ENCODE results near the gene TMEM185B. TPM values are rescaled to one million over a fixed set of nuclear protein-coding genes. Genes with fewer than 3 reads are reported as not detected.

TMEM185B gene
- total RNA-seq, 2 experiments from 2014 or later, result 17.7 to 19.0 TPM

DNA sequence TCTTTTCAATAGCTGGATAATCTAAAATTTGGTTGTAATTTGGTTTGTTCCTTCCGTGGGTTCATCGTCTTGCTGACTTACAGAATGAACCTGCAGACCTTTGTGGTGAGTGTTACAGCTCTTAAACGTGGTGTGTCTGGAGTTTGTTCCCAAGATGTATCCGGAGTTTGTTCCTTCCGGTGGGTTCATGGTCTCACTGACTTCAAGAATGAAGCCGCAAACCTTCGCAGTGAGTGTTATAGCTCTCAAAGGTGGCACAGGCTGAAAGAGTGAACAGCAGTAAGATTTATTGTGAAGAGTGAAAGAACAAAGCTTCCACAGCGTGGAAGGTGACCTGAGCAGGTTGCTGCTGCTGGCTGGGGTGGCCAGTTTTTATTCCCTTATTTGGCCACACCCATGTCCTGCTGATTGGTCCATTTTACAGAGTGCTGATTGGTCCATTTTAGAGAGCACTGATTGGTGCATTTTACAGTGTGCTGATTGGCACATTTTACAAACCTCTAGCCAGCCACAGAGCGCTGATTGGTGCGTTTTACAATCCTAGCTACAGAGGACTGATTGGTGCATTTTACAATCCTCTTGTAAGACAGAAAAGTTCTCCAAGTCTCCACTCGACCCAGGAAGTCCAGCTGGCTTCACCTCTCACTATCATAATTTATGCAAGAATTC lies 46.0 kb upstream of the TMEM185B start:
- no peaks in the 10 kb centered on the region for H3K27me3 Mint-ChIP-seq
- Histone ChIP-seq H3K27ac (ENCODE audit: low read depth in 1 of 2, low read length in 2 of 2) (no peak overlapping the region), H3K27me3 (ENCODE audit: control insufficient read depth in 1 of 2, insufficient read depth in 2 of 2, low read length in 2 of 2) (no peaks in the 10 kb centered on the region), H3K4me1 (ENCODE audit: insufficient read depth, low read length) (no peaks in the 10 kb centered on the region), H3K9me3 (ENCODE audit: control insufficient read depth in 1 of 2, insufficient read depth in 1 of 2, low read length in 2 of 2) (no peaks in the 10 kb centered on the region), H3K4me3 (ENCODE audit: low read length) (no peak overlapping the region), H3K36me3 (ENCODE audit: insufficient read depth, low read length) (no peaks in the 10 kb centered on the region)
- ChIA-PET CTCF (no interaction called here), POLR2A (no interaction called here)
- ATAC-seq (ENCODE audit: poor library complexity) (no peak), DNase-seq (no peak)
- peaks cover 26% of the 10 kb centered on the region for H3K4me1 Mint-ChIP-seq (ENCODE audit: low read depth)
- intact Hi-C loops (cut with DNase I, micrococcal nuclease), result no loop called here
- no peaks in the 10 kb centered on the region for H3K36me3 Mint-ChIP-seq (ENCODE audit: low read depth)
- H3K27ac Mint-ChIP-seq, result no peak overlapping the region
- TF ChIP-seq, protein P1, sequence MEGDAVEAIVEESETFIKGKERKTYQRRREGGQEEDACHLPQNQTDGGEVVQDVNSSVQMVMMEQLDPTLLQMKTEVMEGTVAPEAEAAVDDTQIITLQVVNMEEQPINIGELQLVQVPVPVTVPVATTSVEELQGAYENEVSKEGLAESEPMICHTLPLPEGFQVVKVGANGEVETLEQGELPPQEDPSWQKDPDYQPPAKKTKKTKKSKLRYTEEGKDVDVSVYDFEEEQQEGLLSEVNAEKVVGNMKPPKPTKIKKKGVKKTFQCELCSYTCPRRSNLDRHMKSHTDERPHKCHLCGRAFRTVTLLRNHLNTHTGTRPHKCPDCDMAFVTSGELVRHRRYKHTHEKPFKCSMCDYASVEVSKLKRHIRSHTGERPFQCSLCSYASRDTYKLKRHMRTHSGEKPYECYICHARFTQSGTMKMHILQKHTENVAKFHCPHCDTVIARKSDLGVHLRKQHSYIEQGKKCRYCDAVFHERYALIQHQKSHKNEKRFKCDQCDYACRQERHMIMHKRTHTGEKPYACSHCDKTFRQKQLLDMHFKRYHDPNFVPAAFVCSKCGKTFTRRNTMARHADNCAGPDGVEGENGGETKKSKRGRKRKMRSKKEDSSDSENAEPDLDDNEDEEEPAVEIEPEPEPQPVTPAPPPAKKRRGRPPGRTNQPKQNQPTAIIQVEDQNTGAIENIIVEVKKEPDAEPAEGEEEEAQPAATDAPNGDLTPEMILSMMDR (IDR thresholded peaks at IDR 0.05), result no peak
- H3K4me3 Mint-ChIP-seq, result no peak overlapping the region
- no peaks in the 10 kb centered on the region for H3K9me3 Mint-ChIP-seq

DNA sequence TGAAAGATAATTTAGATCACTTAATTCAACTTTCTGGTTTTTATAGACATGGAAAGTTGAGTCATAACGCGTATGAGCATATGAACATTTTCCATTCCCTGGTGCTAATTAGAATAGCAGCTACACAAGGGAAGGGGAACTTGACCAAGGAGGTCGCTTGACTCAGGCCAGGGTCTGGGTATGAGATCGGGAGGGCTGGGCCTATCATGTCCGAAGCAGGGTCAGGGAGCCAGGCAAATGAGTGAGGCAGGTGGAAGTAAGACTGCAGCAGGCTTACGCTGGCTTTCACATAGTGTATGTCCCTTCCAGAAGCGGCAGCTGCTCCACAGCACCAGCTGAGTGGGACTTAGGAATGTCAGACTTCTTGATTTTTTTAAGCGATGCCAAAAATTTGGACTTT lies 44.1 kb upstream of the TMEM185B start:
- ATAC-seq (ENCODE audit: poor library complexity), result no peak
- CTCF ChIA-PET, result no interaction called here

DNA sequence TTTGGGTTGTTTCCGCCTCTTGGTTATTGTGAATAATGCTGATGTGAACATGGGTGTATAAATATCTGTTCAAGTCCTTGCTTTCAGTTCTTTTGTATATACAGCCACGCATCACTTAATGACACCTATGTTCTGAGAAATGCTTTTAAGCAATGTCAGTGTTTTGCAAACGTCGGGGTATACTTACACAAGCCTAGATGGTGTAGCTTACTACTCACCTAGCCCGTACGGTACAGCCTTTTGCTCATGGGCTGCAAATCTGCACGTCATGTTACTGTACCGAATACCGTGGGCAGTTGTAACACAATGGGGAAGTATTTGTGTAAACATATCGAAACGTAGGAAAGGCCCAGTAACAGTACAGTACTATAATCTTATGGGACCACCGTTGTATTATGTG lies 41.8 kb upstream of the TMEM185B start:
- CTCF ChIA-PET, result no interaction called here
- POLR2A ChIA-PET, result no interaction called here
- Mint-ChIP-seq H3K27me3 (no peaks in the 10 kb centered on the region), H3K4me3 (no peak overlapping the region), H3K27ac (no peak overlapping the region), H3K36me3 (ENCODE audit: low read depth) (no peaks in the 10 kb centered on the region), H3K9me3 (no peaks in the 10 kb centered on the region), H3K4me1 (ENCODE audit: low read depth) (peaks cover 17% of the 10 kb centered on the region)
- Histone ChIP-seq H3K4me1 (ENCODE audit: insufficient read depth, low read length) (peaks cover 14% of the 10 kb centered on the region), H3K9me3 (ENCODE audit: control insufficient read depth in 1 of 2, insufficient read depth in 1 of 2, low read length in 2 of 2) (peaks cover 6 to 7% of the 10 kb centered on the region in 2 experiments), H3K36me3 (ENCODE audit: insufficient read depth, low read length) (no peaks in the 10 kb centered on the region), H3K4me3 (ENCODE audit: low read length) (no peak overlapping the region), H3K27ac (ENCODE audit: low read depth in 1 of 2, low read length in 2 of 2) (no peak overlapping the region), H3K27me3 (ENCODE audit: control insufficient read depth in 1 of 2, insufficient read depth in 2 of 2, low read length in 2 of 2) (no peaks in the 10 kb centered on the region)
- intact Hi-C loops (cut with DNase I, micrococcal nuclease), result no loop called here
- no peak for DNase-seq
- TF ChIP-seq, protein P1 (IDR thresholded peaks at IDR 0.05), result no peak
- ATAC-seq (ENCODE audit: poor library complexity), result no peak

More for the DNA sequence above, 44.1 kb upstream of the TMEM185B start:
- Mint-ChIP-seq H3K4me1 (ENCODE audit: low read depth) (peaks cover 26% of the 10 kb centered on the region), H3K27me3 (no peaks in the 10 kb centered on the region), H3K4me3 (no peak overlapping the region), H3K36me3 (ENCODE audit: low read depth) (no peaks in the 10 kb centered on the region), H3K9me3 (no peaks in the 10 kb centered on the region), H3K27ac (no peak overlapping the region)
- H3K27ac ChIP-seq (ENCODE audit: low read depth in 1 of 2, low read length in 2 of 2), result no peak overlapping the region
- no peaks in the 10 kb centered on the region for H3K9me3 ChIP-seq (ENCODE audit: control insufficient read depth in 1 of 2, insufficient read depth in 1 of 2, low read length in 2 of 2)
- H3K4me3 ChIP-seq (ENCODE audit: low read length), result no peak overlapping the region
- H3K27me3 ChIP-seq (ENCODE audit: control insufficient read depth in 1 of 2, insufficient read depth in 2 of 2, low read length in 2 of 2), result no peaks in the 10 kb centered on the region
- no peaks in the 10 kb centered on the region for H3K36me3 ChIP-seq (ENCODE audit: insufficient read depth, low read length)
- TF ChIP-seq, protein P1 (IDR thresholded peaks at IDR 0.05), result no peak
- intact Hi-C loops (cut with DNase I, micrococcal nuclease), result no loop called here
- DNase-seq, result no peak
- no peaks in the 10 kb centered on the region for H3K4me1 ChIP-seq (ENCODE audit: insufficient read depth, low read length)
- POLR2A ChIA-PET, result no interaction called here
